ENCODE data around the gene RNASE8.

The RNASE8 gene

GRCh38 chr14:21086908-21087293 lies 29.3 kb downstream of the RNASE8 start:
- no peaks in the 10 kb centered on the region for H3K36me3 ChIP-seq (ENCODE audit: control insufficient read depth, insufficient read depth, low read length)
- no peak for DNase-seq (ENCODE audit: extremely low read depth, insufficient read length)

GRCh38 chr14:21087294-21088091 lies 29.9 kb downstream of the RNASE8 start:
- H3K36me3 ChIP-seq (ENCODE audit: control insufficient read depth, insufficient read depth, low read length) = no peaks in the 10 kb centered on the region
- no peak for TF ChIP-seq CTCF (IDR thresholded peaks at IDR 0.05; ENCODE audit: insufficient read depth, low read length, poor library complexity, severe bottlenecking)
- no peak overlapping the region for H3K4me3 ChIP-seq (replicated peaks; ENCODE audit: low read depth, low read length)
- H3K27me3 ChIP-seq (replicated peaks; ENCODE audit: control insufficient read depth, insufficient read depth, low read length) = no peaks in the 10 kb centered on the region
- no peak for DNase-seq (ENCODE audit: extremely low read depth, insufficient read length)

More at GRCh38 chr14:21086908-21087293, 29.3 kb downstream of the RNASE8 start:
- Histone ChIP-seq H3K4me3 (replicated peaks; ENCODE audit: low read depth, low read length) (no peak overlapping the region), H3K27me3 (replicated peaks; ENCODE audit: control insufficient read depth, insufficient read depth, low read length) (no peaks in the 10 kb centered on the region)
- TF ChIP-seq CTCF (IDR thresholded peaks at IDR 0.05; ENCODE audit: insufficient read depth, low read length, poor library complexity, severe bottlenecking) = no peak

- H3K36me3 ChIP-seq (ENCODE audit: control insufficient read depth, insufficient read depth, low read length) = no peaks in the 10 kb centered on the region
- H3K27me3 ChIP-seq (replicated peaks; ENCODE audit: control insufficient read depth, insufficient read depth, low read length) = no peaks in the 10 kb centered on the region
- H3K4me3 ChIP-seq (replicated peaks; ENCODE audit: low read depth, low read length) = no peak overlapping the region
- DNase-seq (ENCODE audit: extremely low read depth, insufficient read length) = no peak
- TF ChIP-seq CTCF (IDR thresholded peaks at IDR 0.05; ENCODE audit: insufficient read depth, low read length, poor library complexity, severe bottlenecking) = no peak
Observed at GRCh38 chr14:21088687-21089086, 31.1 kb downstream of the RNASE8 start.

GRCh38 chr14:21089271-21089670 lies 31.6 kb downstream of the RNASE8 start:
- Histone ChIP-seq H3K27me3 (replicated peaks; ENCODE audit: control insufficient read depth, insufficient read depth, low read length) (no peaks in the 10 kb centered on the region), H3K4me3 (replicated peaks; ENCODE audit: low read depth, low read length) (no peak overlapping the region), H3K36me3 (ENCODE audit: control insufficient read depth, insufficient read depth, low read length) (no peaks in the 10 kb centered on the region)
- TF ChIP-seq CTCF (IDR thresholded peaks at IDR 0.05; ENCODE audit: insufficient read depth, low read length, poor library complexity, severe bottlenecking) = no peak
- no peak for DNase-seq (ENCODE audit: extremely low read depth, insufficient read length)

- DNase-seq (ENCODE audit: extremely low read depth, insufficient read length) = no peak
- Histone ChIP-seq H3K36me3 (ENCODE audit: control insufficient read depth, insufficient read depth, low read length) (no peaks in the 10 kb centered on the region), H3K4me3 (replicated peaks; ENCODE audit: low read depth, low read length) (no peak overlapping the region), H3K27me3 (replicated peaks; ENCODE audit: control insufficient read depth, insufficient read depth, low read length) (no peaks in the 10 kb centered on the region)
- no peak for TF ChIP-seq CTCF (IDR thresholded peaks at IDR 0.05; ENCODE audit: insufficient read depth, low read length, poor library complexity, severe bottlenecking)
Observed at GRCh38 chr14:21089877-21090193, 32.2 kb downstream of the RNASE8 start.
